Cardiac fibroblast (primary cell): ENCODE results near the gene RAB30.

Source experiments
- DNase-seq, 2 donors: peaks; one replicate each; pipeline versions ENCODE4 v3.0.0 to v3.0.0-alpha.2; 2010; ENCODE audit warnings: low read depth in 2 of 2
- H3K4me3 ChIP-seq, 2 donors: replicated peaks in 1 of 2; 1 replicate in 1 of 2; 2 replicates in 1 of 2; pipeline ENCODE4 v1.5.1; 2011; ENCODE audit warnings: low read depth in 2 of 2, low read length in 2 of 2, mild to moderate bottlenecking in 2 of 2, moderate library complexity in 1 of 2
- CTCF ChIP-seq: IDR thresholded peaks from one replicate; pipeline ENCODE4 v1.5.1; 2011; ENCODE audit warnings: low read depth, mild to moderate bottlenecking, low read length, inconsistent platforms

Gene RAB30

DNA sequence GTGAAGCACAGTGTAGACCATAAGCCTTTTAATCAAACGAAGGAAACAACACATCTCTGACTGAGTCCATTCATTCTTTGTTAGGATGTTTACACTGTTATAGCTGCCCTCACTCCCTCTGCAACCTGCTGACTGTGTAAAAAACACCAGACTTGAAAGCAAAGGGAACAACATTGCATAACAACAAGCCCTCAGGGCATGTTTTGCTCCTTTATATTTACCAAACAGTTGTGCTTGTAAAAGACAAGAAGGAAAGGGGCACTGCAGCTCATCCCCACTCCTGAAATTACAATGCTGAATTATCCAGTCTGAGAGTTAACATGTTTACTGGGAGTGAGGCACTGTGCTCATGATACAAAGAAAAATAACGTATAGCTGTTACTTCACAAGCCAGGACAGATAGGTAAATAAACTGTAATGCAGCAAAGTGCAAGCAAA lies 46.4 kb downstream of the RAB30 start:
- no peak overlapping the region for H3K4me3 ChIP-seq
- DNase-seq, result peak in 1 of 2 donors; percentile 24

DNA sequence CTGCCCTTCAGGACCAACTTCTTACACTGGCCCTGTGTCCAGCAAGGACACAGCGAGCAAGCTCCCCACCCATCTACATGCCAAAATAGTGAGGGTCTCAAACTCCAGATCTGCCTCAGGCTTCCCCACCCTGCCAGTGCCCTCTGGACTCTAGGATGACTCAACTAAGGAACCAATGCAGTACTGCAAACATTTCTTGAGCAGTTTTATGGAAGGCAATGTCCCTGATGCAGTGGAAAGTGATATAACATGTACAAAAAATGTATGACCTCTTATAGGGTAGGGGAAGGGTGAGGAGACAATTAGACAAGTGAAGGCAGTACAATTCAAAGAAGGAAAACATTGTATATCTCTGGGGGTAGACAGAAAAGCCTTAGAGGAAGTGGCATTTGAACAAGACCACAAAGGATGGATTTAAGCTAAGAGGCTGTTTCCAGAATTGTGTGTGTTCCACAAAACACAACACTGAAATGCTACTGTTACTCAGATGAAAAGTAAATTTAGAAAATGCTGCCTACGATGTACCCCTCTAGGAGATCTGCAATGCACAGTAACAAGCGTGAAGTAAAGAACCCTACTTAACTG lies 47.3 kb downstream of the RAB30 start:
- H3K4me3 ChIP-seq, result no peak overlapping the region
- DNase-seq, result no peak
- no peak for TF ChIP-seq CTCF

More for the DNA sequence above, 46.4 kb downstream of the RAB30 start:
- no peak for TF ChIP-seq CTCF

DNA sequence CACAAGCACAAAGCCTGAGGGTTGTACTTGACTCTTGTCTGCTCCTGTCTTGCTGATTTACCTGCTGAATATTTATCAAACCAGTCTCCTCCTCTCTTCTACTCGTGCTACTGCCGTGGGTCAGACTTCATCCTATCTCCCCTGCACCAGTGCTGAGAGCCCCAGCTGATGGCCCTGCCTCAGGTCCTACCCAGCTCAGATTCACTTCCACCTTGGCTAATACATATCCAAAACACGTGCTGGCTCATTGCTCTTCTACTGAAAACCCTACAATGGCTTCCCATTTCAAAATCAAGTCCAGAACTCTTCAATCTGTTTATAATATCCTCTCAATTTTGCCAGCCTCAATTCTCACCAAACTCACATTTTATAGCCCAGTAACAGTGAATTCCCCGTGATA lies 48.3 kb downstream of the RAB30 start:
- TF ChIP-seq CTCF, result no peak
- no peak for DNase-seq
- no peak overlapping the region for H3K4me3 ChIP-seq

- no peak for DNase-seq
- TF ChIP-seq CTCF, result no peak
Measured at GRCh38 chr11:83021780-83022125, 49.9 kb downstream of the RAB30 start.

DNA sequence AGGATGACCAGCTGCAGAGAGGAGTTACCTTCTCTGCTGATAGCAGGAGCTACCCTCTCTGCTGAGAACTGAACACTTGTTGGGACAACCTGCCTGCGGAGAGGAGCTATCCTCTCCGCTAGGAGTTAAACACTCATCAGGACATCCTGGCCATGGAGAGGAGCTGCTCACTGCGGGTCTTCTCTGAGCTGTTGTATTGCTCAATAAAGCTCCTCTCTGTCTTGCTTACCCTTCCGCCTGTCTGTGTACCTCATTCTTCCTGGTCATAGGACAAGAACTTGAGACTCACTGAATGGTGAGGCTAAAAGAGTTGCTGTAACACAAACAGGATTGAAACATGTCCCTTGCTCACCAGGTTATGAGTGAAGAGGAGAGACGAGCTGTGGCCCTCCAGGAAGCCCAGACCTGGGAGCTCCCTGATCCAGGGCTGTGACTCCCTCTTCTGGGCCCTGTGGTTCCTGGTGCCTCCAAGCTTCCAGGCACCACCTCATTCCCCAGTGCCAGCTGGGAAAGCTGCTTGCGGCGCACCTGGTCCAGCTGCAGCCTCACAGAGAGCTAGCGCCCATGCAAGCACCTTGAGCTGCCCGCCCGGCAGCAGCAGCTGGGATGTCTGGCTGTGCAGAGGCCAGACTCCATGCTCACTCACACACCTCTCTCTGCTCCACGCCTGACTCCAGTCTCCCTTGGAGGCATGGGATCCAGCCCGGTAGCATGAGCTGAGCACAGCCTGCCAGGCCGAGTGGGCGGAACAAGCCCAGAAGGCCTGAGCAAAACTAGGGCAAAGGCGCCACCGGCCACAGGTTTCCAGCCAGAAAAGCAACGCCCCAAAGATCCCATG lies 50.5 kb downstream of the RAB30 start:
- no peak for DNase-seq
- H3K4me3 ChIP-seq, result no peak overlapping the region

More at GRCh38 chr11:83021780-83022125, 49.9 kb downstream of the RAB30 start:
- H3K4me3 ChIP-seq, result no peak overlapping the region

GRCh38 chr11:83019888-83020579 lies 51.7 kb downstream of the RAB30 start:
- no peak for DNase-seq
- H3K4me3 ChIP-seq, result no peak overlapping the region

More for the DNA sequence above, 50.5 kb downstream of the RAB30 start:
- TF ChIP-seq CTCF, result no peak

More at GRCh38 chr11:83019888-83020579, 51.7 kb downstream of the RAB30 start:
- TF ChIP-seq CTCF, result no peak
